ENCODE results near the gene HAUS7.

GRCh38 chrX:153463556-153463955 lies 6.8 kb downstream of the HAUS7 start:
- TF ChIP-seq USF2 (CRISPR knock-in tag; IDR thresholded peaks at IDR 0.05) (no peak), CTCF (IDR thresholded peaks at IDR 0.05) (no peak), TEAD4 (CRISPR knock-in tag; IDR thresholded peaks at IDR 0.05) (no peak), ZNF263 (CRISPR knock-in tag; IDR thresholded peaks at IDR 0.05; ENCODE audit: low read depth) (no peak), ZNF416 (CRISPR knock-in tag; IDR thresholded peaks at IDR 0.05) (no peak), ZNF138 (CRISPR knock-in tag; conservative IDR thresholded peaks at IDR 0.05) (no peak), NR1H2 (CRISPR knock-in tag; IDR thresholded peaks at IDR 0.05) (no peak), ZMAT4 (CRISPR knock-in tag; IDR thresholded peaks at IDR 0.05) (no peak), PREB (CRISPR knock-in tag; IDR thresholded peaks at IDR 0.05; ENCODE audit: borderline replicate concordance) (no peak), CBFB (CRISPR knock-in tag; IDR thresholded peaks at IDR 0.05; ENCODE audit: low read depth) (no peak)

Measured in WTC11 (cell line).